ENCODE data around the gene ORMDL1.

GRCh38 chr2:189751080-189751658, 33.0 kb downstream of the ORMDL1 start:
- TF ChIP-seq EP300 (IDR thresholded peaks at IDR 0.05) = no peak
- TF ChIP-seq CTCF (IDR thresholded peaks at IDR 0.05) = peak; percentile 24 to 37
- no peak for TF ChIP-seq POLR2AphosphoS5 (IDR thresholded peaks at IDR 0.05)

Measured in suprapubic skin (tissue), 4 donors.